ENCODE results near the gene IGSF21. TPM values are rescaled to one million over a fixed set of nuclear protein-coding genes. Genes with fewer than 3 reads are reported as not detected.
A peak's percentile ranks its signal among the peaks of the same experiment; 100 is the strongest.

Gene IGSF21
- total and polyA plus RNA-seq, 2 of the 8 experiments (the other 6 are each of a cell fraction or from before 2014, with no cell fraction given): 22.5 to 28.5 TPM

- H3K27ac ChIP-seq (ENCODE audit: low read depth, low read length): no peak overlapping the region
- no peak for DNase-seq (ENCODE audit: low read depth in 1 of 2, low spot score in 2 of 2)
- H3K79me1 ChIP-seq (ENCODE audit: low read depth, low read length): no peaks in the 10 kb centered on the region; the same call in 1 of the 2 replicates
- no peak overlapping the region for H2BK5ac ChIP-seq (ENCODE audit: low read depth, low read length)
- no peak overlapping the region for H4K91ac ChIP-seq (replicated peaks; ENCODE audit: insufficient read length, low read length)
- no peak overlapping the region for H3K23ac ChIP-seq (ENCODE audit: insufficient read length)
- no peaks in the 10 kb centered on the region for H3K79me2 ChIP-seq (ENCODE audit: control insufficient read depth in 1 of 2, insufficient read depth in 2 of 2, low read length in 2 of 2)
- no peak overlapping the region for H2BK12ac ChIP-seq (ENCODE audit: low read depth, low read length)
- H3K4me1 ChIP-seq (replicated peaks in 1 of 4; ENCODE audit: control insufficient read depth in 3 of 4, insufficient read depth in 4 of 4, low read length in 3 of 4): no peaks in the 10 kb centered on the region; a peak in 1 of 7 replicates
- ChIA-PET POLR2A (ENCODE audit: partially characterized antibody) (no interaction called here), CTCF (ENCODE audit: partially characterized antibody) (interaction anchor here (0.6 to 3.4 kb wide), 7 partner anchors 9 to 704 kb away, joined by 3 to 12 read pairs (median 3); no protein-coding TSS in a partner anchor)
- H3K4ac ChIP-seq (replicated peaks; ENCODE audit: insufficient read length, low read depth, low read length): no peak overlapping the region
- no peak overlapping the region for H3K14ac ChIP-seq (ENCODE audit: insufficient read length)
- no peak overlapping the region for H4K5ac ChIP-seq (ENCODE audit: insufficient read length, low read depth, low read length)
- no peak overlapping the region for H2AK5ac ChIP-seq (ENCODE audit: low read depth, low read length)
- TF ChIP-seq TAF7 (optimal IDR thresholded peaks at IDR 0.05; ENCODE audit: borderline replicate concordance, low read depth, low read length): no peak
- TF ChIP-seq KDM1A (IDR thresholded peaks at IDR 0.05; ENCODE audit: borderline replicate concordance, low read length): peak; percentile 37; the same call in 1 of the 2 replicates
- TF ChIP-seq CTCF (IDR thresholded peaks at IDR 0.05; ENCODE audit: control extremely low read depth in 1 of 3, insufficient read depth in 1 of 3, low read depth in 1 of 3, low read length in 3 of 3): peak in 1 of 3 experiments; percentile 19; a peak in 1 of 4 replicates
- no peak for FAIRE-seq
- no peak overlapping the region for H4K8ac ChIP-seq (ENCODE audit: extremely low read depth, insufficient read depth, low read length)
- no peak overlapping the region for H2BK20ac ChIP-seq (ENCODE audit: low read length)
- H3K23me2 ChIP-seq (ENCODE audit: low read depth, low read length): 0 out of 2 replicates have a peak, but pooled peaks cover 1% of the 10 kb centered on the region
- no peak overlapping the region for H3K4me3 ChIP-seq (ENCODE audit: extremely low read depth in 1 of 4, insufficient read depth in 2 of 4, low read depth in 3 of 4, low read length in 4 of 4)
- 95% methylated on average over 7 of the region's 7 CpGs; no CpG with 5 or more reads in 1 of the 2 experiments for WGBS, 2 experiments (ENCODE audit: extremely low coverage in 1 of 2, insufficient coverage in 1 of 2, insufficient read length in 1 of 2, insufficient replicate concordance in 2 of 2, low coverage in 1 of 2, low lambda C conversion rate in 2 of 2, missing lambda C conversion rate in 1 of 2)
- no peaks in the 10 kb centered on the region; a peak in 1 of 7 replicates for H3K27me3 ChIP-seq (replicated peaks in 1 of 4; ENCODE audit: control insufficient read depth in 3 of 4, extremely low read depth in 1 of 4, insufficient read depth in 3 of 4, low read length in 3 of 4)
- no peak overlapping the region for H2BK15ac ChIP-seq (ENCODE audit: low read length)
- no peak overlapping the region for H2BK120ac ChIP-seq (replicated peaks; ENCODE audit: low read depth, low read length)
- H3K36me3 ChIP-seq (ENCODE audit: control insufficient read depth in 2 of 4, insufficient read depth in 4 of 4, low read length in 3 of 4): no peaks in the 10 kb centered on the region
- no peak overlapping the region for H3K4me2 ChIP-seq (ENCODE audit: insufficient read depth in 1 of 2, low read depth in 2 of 2, low read length in 2 of 2)
- no peak overlapping the region for H3K18ac ChIP-seq (ENCODE audit: extremely low read depth, low read length)
- H3K56ac ChIP-seq (replicated peaks; ENCODE audit: insufficient read length, low read depth, low read length): no peak overlapping the region
- no peak overlapping the region for H3K9ac ChIP-seq (replicated peaks in 1 of 4; ENCODE audit: extremely low read depth in 1 of 4, low read depth in 3 of 4, low read length in 3 of 4)
- H2AFZ ChIP-seq (ENCODE audit: low read length): no peak overlapping the region
- no peaks in the 10 kb centered on the region for H3K9me3 ChIP-seq (ENCODE audit: insufficient read depth in 2 of 2, low read depth in 1 of 2, low read length in 1 of 2)
- H4K20me1 ChIP-seq (replicated peaks in 1 of 2; ENCODE audit: control insufficient read depth in 1 of 2, insufficient read depth in 2 of 2, low read length in 2 of 2): no peaks in the 10 kb centered on the region
These were observed 50.4 kb downstream of the IGSF21 start for GRCh38 chr1:18157968-18158367.
